ENCODE data around the gene KLHDC3.

- TF ChIP-seq CTCF (IDR thresholded peaks at IDR 0.05; ENCODE audit: low read depth, low read length, poor library complexity, severe bottlenecking) (no peak), EZH2phosphoT487 (IDR thresholded peaks at IDR 0.05; ENCODE audit: borderline replicate concordance, low read length) (no peak)
Observed at GRCh38 chr6:43037706-43038105, 23.7 kb downstream of the KLHDC3 start.

Data from DOHH2 (cell line).